Endothelial cell of umbilical vein (primary cell): Measurements from ENCODE around the gene CYB5D1.

Experiments
- EZH2 ChIP-seq: IDR thresholded peaks from 2 replicates; pipeline ENCODE4 v1.6.1; 2012; ENCODE audit warnings: borderline replicate concordance, low read depth, mild to moderate bottlenecking, moderate library complexity, low read length, inconsistent platforms; ENCODE audit not compliant: severe bottlenecking
- FOS ChIP-seq: IDR thresholded peaks from 2 replicates; pipeline ENCODE4 v1.6.1; 2011; ENCODE audit warnings: mild to moderate bottlenecking, low read length, moderate library complexity, borderline replicate concordance; ENCODE audit not compliant: insufficient read depth
- MAX ChIP-seq: IDR thresholded peaks from 2 replicates; pipeline ENCODE4 v1.6.1; 2011; ENCODE audit not compliant: insufficient read depth, insufficient read length
- POLR2A ChIP-seq: IDR thresholded peaks from 2 replicates; pipeline ENCODE4 v1.6.1; 2012; ENCODE audit warnings: low read depth, mild to moderate bottlenecking, control low read depth, low read length
- POLR2AphosphoS5 ChIP-seq: IDR thresholded peaks from 2 replicates; pipeline ENCODE4 v1.6.1; 2012; ENCODE audit warnings: low read depth, mild to moderate bottlenecking, control low read depth, low read length, moderate library complexity; ENCODE audit not compliant: insufficient read depth
- TF ChIP-seq, protein P1 (sequence below), 2 donors: IDR thresholded peaks; 1 replicate in 1 of 2; 2 replicates in 1 of 2; pipeline ENCODE4 v1.5.1; 2011; ENCODE audit warnings: low read length in 2 of 2, mild to moderate bottlenecking in 2 of 2, moderate library complexity in 2 of 2, control low read depth in 1 of 2, inconsistent platforms in 1 of 2, low read depth in 1 of 2; ENCODE audit not compliant: insufficient read depth in 1 of 2; ENCODE audit errors: extremely low read depth in 1 of 2

DNA sequence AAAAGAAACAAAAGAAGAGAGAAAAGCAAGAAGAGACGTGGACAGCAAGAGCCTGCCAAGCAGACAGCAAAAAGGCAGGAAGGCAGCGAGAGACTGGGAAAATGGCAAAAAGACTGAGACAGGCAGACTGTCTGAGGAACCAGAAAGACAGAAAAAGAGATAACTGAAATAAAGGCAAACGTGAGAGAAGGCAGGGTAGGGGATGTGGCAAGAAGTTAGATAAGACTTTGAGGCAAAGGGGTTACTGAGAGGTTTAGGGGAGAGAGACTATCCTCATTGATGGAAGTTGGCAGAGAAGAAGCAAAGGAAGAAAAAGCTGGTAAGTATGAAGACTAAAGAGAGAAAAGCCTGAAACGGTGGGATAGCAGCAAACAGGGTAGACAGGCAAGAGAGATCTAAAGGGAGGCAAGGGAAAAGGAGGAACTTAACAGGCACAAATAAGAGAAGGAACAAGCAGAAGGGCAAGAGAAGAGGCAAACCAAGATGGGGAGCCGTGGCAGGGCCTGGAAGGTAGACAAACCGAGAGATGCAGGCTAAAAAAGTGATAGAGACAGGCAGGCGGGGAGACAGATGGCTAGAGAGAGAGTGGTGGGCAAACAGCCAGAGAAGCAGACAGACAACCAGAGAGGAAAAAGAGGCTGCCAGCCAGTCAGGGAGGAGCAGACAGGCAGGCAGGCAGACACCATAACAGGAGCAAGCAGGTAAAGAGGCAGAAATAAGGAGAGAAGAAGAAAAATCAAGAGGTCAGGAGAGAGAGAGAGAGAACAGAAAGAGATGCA is 23.7 kb downstream of the CYB5D1 start:
- TF ChIP-seq, protein P1, sequence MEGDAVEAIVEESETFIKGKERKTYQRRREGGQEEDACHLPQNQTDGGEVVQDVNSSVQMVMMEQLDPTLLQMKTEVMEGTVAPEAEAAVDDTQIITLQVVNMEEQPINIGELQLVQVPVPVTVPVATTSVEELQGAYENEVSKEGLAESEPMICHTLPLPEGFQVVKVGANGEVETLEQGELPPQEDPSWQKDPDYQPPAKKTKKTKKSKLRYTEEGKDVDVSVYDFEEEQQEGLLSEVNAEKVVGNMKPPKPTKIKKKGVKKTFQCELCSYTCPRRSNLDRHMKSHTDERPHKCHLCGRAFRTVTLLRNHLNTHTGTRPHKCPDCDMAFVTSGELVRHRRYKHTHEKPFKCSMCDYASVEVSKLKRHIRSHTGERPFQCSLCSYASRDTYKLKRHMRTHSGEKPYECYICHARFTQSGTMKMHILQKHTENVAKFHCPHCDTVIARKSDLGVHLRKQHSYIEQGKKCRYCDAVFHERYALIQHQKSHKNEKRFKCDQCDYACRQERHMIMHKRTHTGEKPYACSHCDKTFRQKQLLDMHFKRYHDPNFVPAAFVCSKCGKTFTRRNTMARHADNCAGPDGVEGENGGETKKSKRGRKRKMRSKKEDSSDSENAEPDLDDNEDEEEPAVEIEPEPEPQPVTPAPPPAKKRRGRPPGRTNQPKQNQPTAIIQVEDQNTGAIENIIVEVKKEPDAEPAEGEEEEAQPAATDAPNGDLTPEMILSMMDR (IDR thresholded peaks at IDR 0.05; ENCODE audit: extremely low read depth in 1 of 2, insufficient read depth in 1 of 2, low read depth in 1 of 2, low read length in 2 of 2): no peak
- TF ChIP-seq EZH2: no peak
- TF ChIP-seq POLR2A: no peak
- no peak for TF ChIP-seq POLR2AphosphoS5
- no peak for TF ChIP-seq FOS
- no peak for TF ChIP-seq MAX
